HepG2 (cell line): Measurements from ENCODE around the gene GTF3C5. TPM values are rescaled to one million over a fixed set of nuclear protein-coding genes. Genes with fewer than 3 reads are reported as not detected.

Source experiments
- ATAC-seq: fragments of 200-7000 bp; cut with Tn5 transposase; 3 replicates; pipeline ENCODE4 v1.9.1; 2020; ENCODE audit warnings: mild to moderate bottlenecking, moderate library complexity
- BruUV-seq: library from RNA; stranded (reverse); fragments of 400-500 nt; replicated peaks from 2 replicates; lab custom pipeline; 2021; lab: Mats Ljungman, UMichigan
- CTCF ChIA-PET: fragments of 300-600 bp; formaldehyde crosslinking; extraction: SDS; loops from one replicate; lab custom pipeline; 2021; ENCODE audit warnings: low total read pairs, inconsistent platforms, low intra/inter-chr PET ratio; lab: Yijun Ruan, JAX
- POLR2A ChIA-PET: fragments of 350-600 bp; sonication (Branson Sonifier 250); formaldehyde crosslinking; loops from one replicate; lab custom pipeline; 2020; ENCODE audit warnings: antibody characterized with exemption, inconsistent platforms; lab: Yijun Ruan, JAX
- DNase-seq: peaks from one replicate; pipeline ENCODE4 v3.0.0-alpha.2; 2015; ENCODE audit warnings: low spot score
- FAIRE-seq: peaks from 3 replicates; lab custom pipeline; 2011; peaks lifted over from hg19 to GRCh38; lab: Jason Lieb, UNC
- H2AFZ ChIP-seq: one replicate; pipeline ENCODE4 v1.6.1; 2011; ENCODE audit warnings: low read length, inconsistent platforms
- H3K27ac ChIP-seq: fragments of 300-600 bp; 3 replicates; pipeline ENCODE4 v1.8.0; 2011; ENCODE audit warnings: mixed run types, mild to moderate bottlenecking, mixed read lengths, low read length, inconsistent platforms; ENCODE audit not compliant: insufficient read depth; ENCODE audit errors: extremely low read length
- H3K27me3 ChIP-seq, 2 experiments: fragments of 200-600 bp in 1 of 2; 2 replicates in 1 of 2; 3 replicates in 1 of 2; pipeline versions ENCODE4 v1.6.0 to v1.8.0; 2011; ENCODE audit warnings: low read length in 2 of 2, mild to moderate bottlenecking in 2 of 2, moderate library complexity in 2 of 2, inconsistent platforms in 1 of 2; ENCODE audit not compliant: insufficient read depth in 2 of 2, control insufficient read depth in 1 of 2
- H3K36me3 ChIP-seq, 2 experiments: fragments of 200-600 bp in 1 of 2; replicated peaks in 1 of 2; 2 replicates in 1 of 2; 3 replicates in 1 of 2; pipeline versions ENCODE4 v1.5.1 to v1.8.0; 2011; ENCODE audit warnings: low read length in 2 of 2, inconsistent platforms in 1 of 2; ENCODE audit not compliant: insufficient read depth in 2 of 2, control insufficient read depth in 1 of 2
- H3K4me1 ChIP-seq: 2 replicates; pipeline ENCODE4 v1.5.1; 2012; ENCODE audit warnings: low read length, inconsistent platforms; ENCODE audit not compliant: insufficient read depth
- H3K4me2 ChIP-seq: 2 replicates; pipeline ENCODE4 v1.6.0; 2011; ENCODE audit warnings: low read depth, low read length, inconsistent platforms
- H3K4me3 ChIP-seq, 3 experiments: fragments of 200-600 bp in 1 of 3; sonication (generic), shearing (Covaris generic) in 1 of 3; replicated peaks in 1 of 3; 2 replicates each; pipeline ENCODE4 v1.5.1; 2011 to 2016; ENCODE audit warnings: low read length in 3 of 3, inconsistent platforms in 2 of 3, low read depth in 2 of 3, mild to moderate bottlenecking in 2 of 3, control low read depth in 1 of 3, mixed read lengths in 1 of 3; ENCODE audit not compliant: insufficient read depth in 1 of 3
- H3K79me2 ChIP-seq: one replicate; pipeline ENCODE4 v1.6.1; 2011; ENCODE audit warnings: low read length, inconsistent platforms; ENCODE audit not compliant: insufficient read depth
- H3K9ac ChIP-seq: 2 replicates; pipeline ENCODE4 v1.6.0; 2011; ENCODE audit warnings: mild to moderate bottlenecking, low read depth, low read length, inconsistent platforms; ENCODE audit not compliant: insufficient read depth
- H3K9me3 ChIP-seq: 2 replicates; pipeline ENCODE4 v1.5.1; 2012; ENCODE audit warnings: mild to moderate bottlenecking, low read length
- H4K20me1 ChIP-seq: 2 replicates; pipeline ENCODE4 v1.6.0; 2011; ENCODE audit warnings: inconsistent platforms, mild to moderate bottlenecking, low read length, moderate library complexity; ENCODE audit not compliant: insufficient read depth
- HIVEP1 ChIP-seq: sonication (generic); formaldehyde crosslinking; IDR thresholded peaks from 2 replicates; pipeline ENCODE4 v1.4.0; 2020; ENCODE audit warnings: mild to moderate bottlenecking, missing genetic modification reagents
- MZF1 ChIP-seq: sonication (generic); formaldehyde crosslinking; IDR thresholded peaks from 2 replicates; pipeline ENCODE4 v1.8.1; 2023; ENCODE audit warnings: mild to moderate bottlenecking, missing genetic modification reagents, borderline replicate concordance
- TBL1XR1 ChIP-seq: fragments of 150-350 bp; IDR thresholded peaks from 2 replicates; pipeline ENCODE4 v1.6.1; 2014; ENCODE audit warnings: borderline replicate concordance, low read length; ENCODE audit not compliant: partially characterized antibody
- ZNF44 ChIP-seq: sonication (generic); formaldehyde crosslinking; IDR thresholded peaks from 2 replicates; pipeline ENCODE4 v1.5.1; 2020; ENCODE audit warnings: mild to moderate bottlenecking, missing genetic modification reagents
- ZNF530 ChIP-seq: sonication (generic); formaldehyde crosslinking; IDR thresholded peaks from 2 replicates; pipeline ENCODE4 v1.5.0; 2020; ENCODE audit warnings: low read depth, mild to moderate bottlenecking, missing genetic modification reagents
- WGBS: methylation state at CpG from one replicate; pipeline ENCODE4 v1.1.6; 2017; ENCODE audit warnings: low lambda C conversion rate; 5-methylcytosine and 5-hydroxymethylcytosine counted together
- in situ Hi-C: cut with HindIII; loops from 2 replicates; pipeline ENCODE4 v1.10.0; 2017; ENCODE audit warnings: low pct_unique_long_range_greater_than_20kb; ENCODE audit not compliant: extremely low pct_ligation_motif_present
- intact Hi-C: fragments of 100-400 bp; cut with micrococcal nuclease; formaldehyde crosslinking; loops from one replicate; pipeline ENCODE4 v1.10.0; 2022; ENCODE audit not compliant: unreplicated experiment
- polyA plus RNA-seq, 8 experiments: library from polyadenylated mRNA; depleted of rRNA in 3 of 8; stranded (reverse) in 7 of 8; unstranded in 1 of 8; fragments of >200 nt; fragmentation: Illumina TruSeq in 4 of 8; extraction: Trizol in 4 of 8; gene quantifications; 2 replicates each; pipeline versions ENCODE4 v1.2.1 to v1.2.3, GENCODE V29; 2011 to 2016; ENCODE audit warnings: low read depth in 4 of 8, missing spikeins in 1 of 8, mixed read lengths in 1 of 8; ENCODE audit not compliant: insufficient read depth in 1 of 8
- total RNA-seq, 5 experiments: library from RNA; depleted of rRNA; stranded (reverse); fragments of >200 nt; fragmentation: Illumina TruSeq; extraction: Trizol; gene quantifications; 2 replicates each; pipeline ENCODE4 v1.2.3, GENCODE V29; 2016; ENCODE audit warnings: low read depth in 1 of 5
- TF ChIP-seq, protein P1 (sequence below): sonication (generic); formaldehyde crosslinking; IDR thresholded peaks from 2 replicates; pipeline ENCODE4 v1.8.0; 2022; ENCODE audit warnings: missing genetic modification reagents, mild to moderate bottlenecking, inconsistent platforms, borderline replicate concordance
- TF ChIP-seq, protein P2 (sequence below): sonication (generic); formaldehyde crosslinking; IDR thresholded peaks from 2 replicates; pipeline ENCODE4 v1.9.0; 2021; ENCODE audit warnings: missing genetic modification reagents, borderline replicate concordance

The GTF3C5 gene
- total and polyA plus RNA-seq, 2 of the 13 experiments (the other 11 are each of a cell fraction or from before 2014, with no cell fraction given) = 66.9 to 92.6 TPM

DNA sequence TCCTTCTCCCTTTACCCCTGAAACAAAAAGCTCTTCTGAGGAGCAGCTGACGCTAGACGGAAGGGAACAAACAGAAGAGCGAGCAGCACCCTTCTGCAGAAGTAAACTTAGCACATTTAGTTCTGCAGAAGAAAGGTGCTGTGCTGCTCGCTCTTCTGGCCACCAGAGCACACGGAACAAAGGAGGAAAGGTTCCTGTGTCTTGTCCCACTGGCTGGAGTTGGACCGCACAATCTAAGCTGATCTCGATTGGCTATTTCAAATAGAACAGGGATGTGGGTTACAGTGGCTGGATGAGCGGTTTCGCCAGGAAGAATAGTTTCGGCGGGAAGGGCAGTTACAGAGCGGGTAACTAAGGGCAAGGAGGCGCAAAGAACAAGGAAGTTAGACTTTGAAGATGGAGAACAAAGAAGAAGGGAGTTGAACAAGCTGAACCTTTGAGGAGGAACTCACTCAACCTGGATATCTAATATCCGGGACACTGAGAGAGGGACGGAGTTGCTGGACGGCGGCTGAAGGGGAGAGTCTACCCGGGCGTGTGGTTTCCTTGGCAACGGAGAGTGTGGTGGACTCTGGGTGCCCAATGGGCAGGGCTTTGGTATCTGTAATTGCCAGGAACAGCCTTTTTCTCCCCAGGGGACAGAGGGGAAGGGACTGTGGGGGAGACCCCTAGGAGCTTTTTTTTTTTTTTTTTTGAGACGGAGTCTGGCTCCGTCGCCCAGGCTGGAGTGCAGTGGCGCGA lies 7.1 kb downstream of the GTF3C5 start:
- H3K4me1 ChIP-seq = peaks cover 14% of the 10 kb centered on the region
- no peak overlapping the region for H3K9ac ChIP-seq
- no TSS peak for BruUV-seq
- no peaks in the 10 kb centered on the region for H3K9me3 ChIP-seq
- peaks cover 60% of the 10 kb centered on the region for H3K79me2 ChIP-seq
- H4K20me1 ChIP-seq = peaks cover 7% of the 10 kb centered on the region; the same call in 1 of the 2 replicates
- H3K27me3 ChIP-seq = no peaks in the 10 kb centered on the region
- in situ Hi-C loops (no loop called here), intact Hi-C loops (no loop called here)
- WGBS = 97% methylated on average over 25 of the region's 25 CpGs
- no peak overlapping the region for H3K4me3 ChIP-seq
- no peak overlapping the region for H2AFZ ChIP-seq
- H3K27ac ChIP-seq = no peak overlapping the region
- no peak for FAIRE-seq
- POLR2A ChIA-PET = no interaction called here
- no peak for DNase-seq
- CTCF ChIA-PET = no interaction called here
- no peak overlapping the region for H3K4me2 ChIP-seq
- H3K36me3 ChIP-seq = peaks cover 11 to 34% of the 10 kb centered on the region in 2 experiments
- ATAC-seq = no peak
- TF ChIP-seq, protein P1, sequence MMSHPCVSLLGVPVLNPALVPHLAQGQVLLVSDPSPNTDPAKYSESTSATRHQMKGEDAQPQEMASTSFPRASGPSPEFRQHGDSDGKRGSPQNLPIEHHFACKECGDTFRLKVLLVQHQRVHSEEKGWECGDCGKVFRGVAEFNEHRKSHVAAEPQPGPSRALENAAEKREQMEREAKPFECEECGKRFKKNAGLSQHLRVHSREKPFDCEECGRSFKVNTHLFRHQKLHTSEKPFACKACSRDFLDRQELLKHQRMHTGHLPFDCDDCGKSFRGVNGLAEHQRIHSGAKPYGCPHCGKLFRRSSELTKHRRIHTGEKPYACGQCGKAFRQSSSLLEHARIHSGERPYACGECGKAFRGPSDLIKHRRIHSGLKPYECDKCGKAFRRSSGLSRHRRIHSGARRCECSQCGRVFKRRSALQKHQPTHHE (CRISPR knock-in tag) = no peak
- no peak for TF ChIP-seq MZF1 (CRISPR knock-in tag)
- TF ChIP-seq ZNF44 (CRISPR knock-in tag) = no peak
- no peak for TF ChIP-seq HIVEP1 (CRISPR knock-in tag)
- TF ChIP-seq ZNF530 (CRISPR knock-in tag) = no peak
- TF ChIP-seq, protein P2, sequence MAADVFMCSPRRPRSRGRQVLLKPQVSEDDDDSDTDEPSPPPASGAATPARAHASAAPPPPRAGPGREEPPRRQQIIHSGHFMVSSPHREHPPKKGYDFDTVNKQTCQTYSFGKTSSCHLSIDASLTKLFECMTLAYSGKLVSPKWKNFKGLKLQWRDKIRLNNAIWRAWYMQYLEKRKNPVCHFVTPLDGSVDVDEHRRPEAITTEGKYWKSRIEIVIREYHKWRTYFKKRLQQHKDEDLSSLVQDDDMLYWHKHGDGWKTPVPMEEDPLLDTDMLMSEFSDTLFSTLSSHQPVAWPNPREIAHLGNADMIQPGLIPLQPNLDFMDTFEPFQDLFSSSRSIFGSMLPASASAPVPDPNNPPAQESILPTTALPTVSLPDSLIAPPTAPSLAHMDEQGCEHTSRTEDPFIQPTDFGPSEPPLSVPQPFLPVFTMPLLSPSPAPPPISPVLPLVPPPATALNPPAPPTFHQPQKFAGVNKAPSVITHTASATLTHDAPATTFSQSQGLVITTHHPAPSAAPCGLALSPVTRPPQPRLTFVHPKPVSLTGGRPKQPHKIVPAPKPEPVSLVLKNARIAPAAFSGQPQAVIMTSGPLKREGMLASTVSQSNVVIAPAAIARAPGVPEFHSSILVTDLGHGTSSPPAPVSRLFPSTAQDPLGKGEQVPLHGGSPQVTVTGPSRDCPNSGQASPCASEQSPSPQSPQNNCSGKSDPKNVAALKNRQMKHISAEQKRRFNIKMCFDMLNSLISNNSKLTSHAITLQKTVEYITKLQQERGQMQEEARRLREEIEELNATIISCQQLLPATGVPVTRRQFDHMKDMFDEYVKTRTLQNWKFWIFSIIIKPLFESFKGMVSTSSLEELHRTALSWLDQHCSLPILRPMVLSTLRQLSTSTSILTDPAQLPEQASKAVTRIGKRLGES = no peak
- no peak for TF ChIP-seq TBL1XR1
- TF ChIP-seq, all 625 proteins: peak for 0
